CD4-positive, alpha-beta T cell treated with Interleukin-1 beta for 1 hour (primary cell): Measurements from ENCODE around the gene ADSL.
A peak's percentile ranks its signal among the peaks of the same experiment; 100 is the strongest.

ENCODE experiments used
- DNase-seq, 2 donors: peaks; one replicate each; pipeline ENCODE4 v3.0.0-alpha.2; 2020 to 2022

The ADSL gene

DNA sequence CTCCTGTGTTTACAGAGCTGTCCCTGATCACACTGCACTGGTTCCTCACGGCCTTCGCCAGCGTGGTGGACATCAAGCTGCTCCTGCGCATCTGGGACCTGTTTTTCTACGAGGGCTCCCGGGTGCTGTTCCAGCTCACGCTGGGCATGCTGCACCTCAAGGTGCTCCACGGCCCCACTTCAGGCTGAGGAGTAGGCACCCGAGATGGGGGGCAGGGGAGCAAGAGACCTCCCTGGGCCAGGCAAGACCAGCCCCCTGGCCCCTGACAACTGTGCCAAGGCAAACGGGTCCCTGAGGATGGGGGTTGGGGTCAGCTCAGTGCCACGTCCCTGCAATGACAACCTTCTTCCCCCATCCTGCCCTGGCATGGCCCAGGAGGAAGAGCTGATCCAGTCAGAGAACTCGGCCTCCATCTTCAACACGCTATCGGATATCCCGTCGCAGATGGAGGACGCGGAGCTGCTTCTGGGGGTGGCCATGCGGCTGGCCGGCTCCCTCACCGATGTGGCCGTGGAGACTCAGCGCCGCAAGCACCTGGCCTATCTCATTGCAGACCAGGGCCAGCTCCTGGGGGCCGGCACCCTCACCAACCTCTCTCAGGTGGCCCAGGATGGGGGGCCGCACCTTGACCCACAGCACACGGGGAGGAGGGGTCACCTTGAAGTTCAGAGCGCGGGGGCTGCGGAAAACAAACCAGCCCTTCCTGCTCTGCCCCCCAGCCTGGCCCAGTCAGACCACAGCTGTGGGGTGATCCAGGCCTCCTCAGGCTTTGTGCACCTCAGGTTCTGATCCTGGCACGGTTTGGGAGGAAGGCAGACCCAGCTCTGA lies 60.0 kb downstream of the ADSL start:
- DNase-seq = no peak

- no peak for DNase-seq
Measured at GRCh38 chr22:40407021-40407761, 60.9 kb downstream of the ADSL start.

- no peak for DNase-seq
Measured at GRCh38 chr22:40407831-40408717, 61.8 kb downstream of the ADSL start.

- no peak for DNase-seq
Measured at GRCh38 chr22:40408718-40409612, 62.7 kb downstream of the ADSL start.

GRCh38 chr22:40409613-40410113 lies 63.4 kb downstream of the ADSL start:
- no peak for DNase-seq

GRCh38 chr22:40410272-40410671 lies 64.0 kb downstream of the ADSL start:
- no peak for DNase-seq

- no peak for DNase-seq
Measured at GRCh38 chr22:40410731-40411505, 64.6 kb downstream of the ADSL start.

GRCh38 chr22:40411506-40411861 lies 65.2 kb downstream of the ADSL start:
- no peak for DNase-seq

- peak in 1 of 2 donors; percentile 23 for DNase-seq
Measured at GRCh38 chr22:40412441-40412840, 66.1 kb downstream of the ADSL start.

- no peak for DNase-seq
Measured at GRCh38 chr22:40413873-40414272, 67.6 kb downstream of the ADSL start.

DNA sequence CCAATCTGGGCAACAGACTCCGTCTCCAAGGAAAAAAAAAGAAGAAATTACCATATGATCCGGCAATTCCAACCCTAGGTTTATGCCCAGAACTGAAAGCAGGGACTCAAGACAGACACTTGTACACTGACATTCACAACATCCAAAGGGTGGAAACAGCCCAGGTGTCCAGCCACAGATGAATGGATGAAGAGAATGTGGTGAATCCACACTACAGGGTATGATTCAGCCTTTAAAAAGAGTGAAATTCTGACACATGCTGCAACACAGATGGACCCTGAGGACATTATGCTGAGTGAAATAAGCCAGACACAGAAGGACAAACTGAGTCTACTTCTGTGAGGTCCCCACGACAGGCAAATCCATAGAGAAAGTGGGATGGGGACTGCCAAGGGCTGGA lies 68.0 kb downstream of the ADSL start:
- DNase-seq = no peak

DNA sequence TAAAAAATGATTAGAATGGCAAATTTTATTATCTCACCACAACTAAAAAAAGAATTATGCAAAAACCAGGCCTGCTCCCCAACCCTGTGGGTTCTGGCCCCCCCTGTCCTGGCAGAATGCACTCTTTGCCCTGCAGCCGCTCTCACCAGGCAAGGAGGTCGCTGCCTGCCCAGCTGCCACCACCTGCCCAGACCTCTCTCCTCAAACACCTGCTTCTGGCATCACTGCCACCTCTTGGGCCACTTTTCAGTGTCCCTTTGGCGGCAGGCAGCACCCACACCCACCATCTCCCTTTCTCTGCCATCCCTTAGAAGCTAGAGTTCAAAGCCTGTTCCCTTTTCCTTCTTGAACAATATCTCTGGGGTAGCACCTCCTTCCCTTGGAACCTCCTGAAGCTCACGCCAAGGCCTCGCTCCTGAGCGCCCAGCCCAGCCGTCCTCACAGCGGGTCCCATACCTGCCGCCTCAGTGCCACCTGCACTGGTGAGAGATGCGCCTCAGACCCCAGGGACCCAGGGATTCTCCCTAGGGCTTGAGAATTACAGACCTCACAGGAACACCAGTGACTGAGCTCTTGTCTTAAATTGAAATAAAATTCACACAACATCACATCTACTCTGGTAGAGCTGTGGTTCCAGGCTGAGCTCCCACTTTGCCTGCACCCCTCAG lies 68.7 kb downstream of the ADSL start:
- DNase-seq = no peak

GRCh38 chr22:40415531-40416266 lies 69.4 kb downstream of the ADSL start:
- DNase-seq = peak in 1 of 2 donors; percentile 34

DNA sequence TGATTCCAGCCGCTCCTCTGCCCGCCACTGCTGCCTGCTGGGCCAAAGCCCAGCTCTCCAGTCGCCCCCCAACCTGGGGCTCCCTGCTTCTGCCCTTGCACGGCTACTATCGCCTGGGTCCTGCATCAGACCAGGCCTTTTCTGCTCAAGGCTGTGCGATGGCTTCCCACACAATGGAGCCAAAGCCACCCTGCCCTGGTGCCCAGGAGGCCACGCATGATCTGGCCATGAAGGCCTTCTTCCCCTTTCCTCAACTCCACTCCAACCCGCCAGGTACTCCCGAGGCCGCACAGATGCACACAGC lies 69.9 kb downstream of the ADSL start:
- DNase-seq = no peak

- DNase-seq = no peak
Measured at GRCh38 chr22:40416636-40417035, 70.3 kb downstream of the ADSL start.

- no peak for DNase-seq
Measured at GRCh38 chr22:40417041-40417440, 70.7 kb downstream of the ADSL start.

- DNase-seq = no peak
Measured at GRCh38 chr22:40417881-40418280, 71.6 kb downstream of the ADSL start.

DNA sequence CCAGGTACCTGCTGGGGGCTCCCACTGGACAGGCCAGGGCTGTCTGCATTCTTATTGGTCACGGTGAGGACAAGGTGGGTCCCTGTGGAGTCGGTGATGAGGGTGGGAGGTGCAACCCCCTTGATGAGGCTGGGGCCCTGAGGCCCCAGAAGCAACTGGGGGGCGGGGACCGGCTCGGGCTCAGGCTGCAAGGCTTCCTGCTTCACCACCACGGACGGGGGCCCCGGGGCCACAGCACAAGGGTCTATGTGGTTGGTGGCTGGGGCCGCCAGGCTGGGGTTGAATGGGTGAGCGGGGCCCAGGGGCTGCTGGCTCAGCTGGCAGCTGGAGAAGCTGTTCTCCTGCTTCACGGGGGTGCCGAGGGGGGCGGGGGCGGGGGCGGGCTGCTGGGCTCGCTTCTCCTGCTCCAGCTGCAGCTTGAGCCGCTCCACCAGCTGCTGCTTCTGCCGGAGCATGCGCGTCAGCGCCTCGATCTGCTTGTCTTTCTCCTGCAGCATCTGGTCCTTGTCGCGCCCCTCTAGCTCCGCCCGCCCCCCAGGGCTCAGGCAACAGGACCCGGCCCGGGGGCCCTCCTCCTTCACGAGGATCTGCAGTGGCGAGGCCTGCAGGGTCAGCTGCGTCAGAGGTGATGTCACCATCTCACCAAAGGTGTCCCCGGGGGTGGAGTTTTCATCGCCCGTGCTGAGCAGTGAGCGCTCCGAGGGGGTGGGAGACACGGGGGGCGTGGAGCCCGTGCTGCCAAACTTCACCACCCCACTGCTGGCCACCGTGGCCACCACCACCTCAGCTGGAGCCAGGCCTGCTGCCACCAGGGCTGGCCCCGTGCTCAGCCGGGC lies 72.3 kb downstream of the ADSL start:
- DNase-seq = peak in 1 of 2 donors; percentile 40

DNA sequence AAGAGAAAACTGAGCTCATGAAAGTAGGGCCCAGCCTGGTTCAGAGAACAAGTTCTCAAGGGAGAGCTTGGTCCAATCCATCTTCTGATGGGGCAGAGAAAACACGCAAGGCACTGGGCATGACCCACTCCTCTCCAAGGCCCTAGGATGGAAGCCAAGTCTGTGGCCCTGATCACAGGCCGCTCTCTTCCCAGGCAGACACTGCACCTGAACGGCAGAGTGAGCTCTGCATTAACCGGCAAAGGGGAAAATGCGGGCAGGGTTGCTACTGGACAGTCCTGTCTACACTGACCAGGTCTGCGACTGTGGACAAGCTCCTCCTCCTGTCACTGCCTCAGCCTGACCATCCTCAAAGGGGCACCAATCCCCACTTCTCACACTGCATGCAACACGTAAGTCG lies 73.4 kb downstream of the ADSL start:
- DNase-seq = no peak
